Measurements from ENCODE around the gene HAUS3. TPM values are rescaled to one million over a fixed set of nuclear protein-coding genes. Genes with fewer than 3 reads are reported as not detected.
A peak's percentile ranks its signal among the peaks of the same experiment; 100 is the strongest.
"Not testable (repeated sequence)": the region's sequence is repeated elsewhere in the genome, so short reads cannot be mapped to it uniquely, and the experiment has no call there.

HAUS3 gene
- total RNA-seq, 1 donor from 2014 or later: 42.0 TPM

GRCh38 chr4:2276581-2277325 is 34.8 kb upstream of the HAUS3 start:
- DNase-seq (ENCODE audit: low spot score in 2 of 2) (no peak), FAIRE-seq (no peak)

DNA sequence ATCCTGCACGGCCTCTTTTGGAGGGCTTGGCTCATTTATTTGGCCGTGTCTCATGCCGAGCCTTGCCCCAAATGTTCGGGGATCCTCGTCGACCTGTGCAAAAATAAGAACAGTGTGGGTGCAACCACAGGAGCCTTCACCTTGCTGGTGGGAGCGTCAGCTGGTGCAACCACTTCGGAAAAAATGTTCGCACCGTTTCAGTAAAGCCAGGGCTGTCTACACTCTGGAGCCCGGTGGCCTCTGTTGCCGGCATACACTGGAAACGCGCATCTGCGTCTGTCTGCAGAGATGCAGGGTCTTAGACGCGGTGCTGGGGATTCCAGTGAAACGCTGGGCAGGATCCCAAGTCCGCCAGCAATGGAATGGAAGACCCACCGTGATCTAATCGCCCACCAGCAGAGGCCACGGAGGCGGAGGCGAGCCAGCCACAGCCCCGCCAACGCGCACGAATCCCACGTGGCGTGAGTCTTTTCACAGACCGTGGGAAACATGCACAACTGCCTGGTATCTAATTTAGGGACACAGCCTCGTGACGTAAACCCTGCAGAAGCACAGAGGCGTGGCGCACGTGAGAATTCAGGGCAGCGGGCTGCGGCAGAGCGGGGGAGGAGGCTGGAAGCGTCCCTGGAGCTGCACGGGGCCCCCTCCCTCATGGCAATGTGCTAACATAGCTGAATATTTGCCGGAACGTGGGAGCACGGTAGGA is 33.8 kb upstream of the HAUS3 start:
- FAIRE-seq: no peak
- no peak for DNase-seq (ENCODE audit: low spot score in 2 of 2)

GRCh38 chr4:2275044-2275397 is 33.1 kb upstream of the HAUS3 start:
- FAIRE-seq; DNase-seq (ENCODE audit: low spot score in 2 of 2): not testable (repeated sequence)

- DNase-seq (ENCODE audit: low spot score in 2 of 2): no peak
- FAIRE-seq: no peak
These were observed 32.6 kb upstream of the HAUS3 start for GRCh38 chr4:2274320-2275043.

DNA sequence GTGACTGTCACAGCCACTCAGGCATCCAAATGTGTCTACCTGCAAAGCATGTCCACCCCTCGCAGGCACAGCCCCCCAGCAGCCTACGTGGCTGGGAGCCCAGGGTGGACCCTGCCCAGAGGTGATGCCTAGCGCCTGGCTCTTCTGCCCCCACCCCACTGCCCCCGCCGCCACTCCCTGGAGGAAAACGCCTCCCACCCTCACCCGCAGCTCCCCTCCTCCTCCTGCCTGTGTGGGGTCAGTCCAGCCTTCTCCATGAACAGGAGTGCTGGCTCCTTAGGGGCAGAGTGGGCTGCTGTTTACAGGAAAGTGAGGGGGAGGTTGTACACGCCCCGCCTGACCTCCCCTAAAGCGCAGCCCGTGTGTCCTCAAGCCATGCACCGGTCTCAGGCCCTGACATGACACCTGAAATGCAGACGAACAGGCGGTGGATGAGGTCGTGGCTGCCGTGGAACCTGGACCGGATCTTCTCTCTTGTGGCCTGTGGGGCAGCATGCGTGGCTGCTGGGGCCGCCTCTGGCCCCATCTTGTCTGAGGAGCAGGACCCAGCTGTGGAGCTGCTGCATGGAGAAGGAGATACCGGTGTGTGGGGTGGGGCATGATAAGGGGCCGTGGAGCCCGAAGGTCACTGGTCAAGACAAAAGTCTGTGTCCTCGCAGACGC is 31.9 kb upstream of the HAUS3 start:
- DNase-seq (ENCODE audit: low spot score in 2 of 2) (no peak), FAIRE-seq (no peak)

GRCh38 chr4:2273221-2273620 is 31.3 kb upstream of the HAUS3 start:
- FAIRE-seq (no peak), DNase-seq (ENCODE audit: low spot score in 2 of 2) (no peak)

DNA sequence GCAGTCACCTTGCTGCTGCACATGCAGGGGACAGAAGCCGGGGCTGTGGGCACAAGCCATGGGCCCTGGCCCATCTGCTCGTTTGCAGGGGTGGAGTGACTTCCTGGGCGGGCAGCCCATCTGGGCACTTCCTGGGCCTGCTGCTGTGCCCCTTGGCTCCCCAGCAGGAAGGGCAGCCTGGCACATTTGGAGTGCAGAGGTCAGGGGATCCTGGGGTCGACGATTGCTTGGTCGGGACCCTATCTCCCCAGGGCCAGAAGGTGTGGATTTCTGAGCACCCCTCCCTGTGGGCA is 30.9 kb upstream of the HAUS3 start:
- FAIRE-seq: no peak

DNA sequence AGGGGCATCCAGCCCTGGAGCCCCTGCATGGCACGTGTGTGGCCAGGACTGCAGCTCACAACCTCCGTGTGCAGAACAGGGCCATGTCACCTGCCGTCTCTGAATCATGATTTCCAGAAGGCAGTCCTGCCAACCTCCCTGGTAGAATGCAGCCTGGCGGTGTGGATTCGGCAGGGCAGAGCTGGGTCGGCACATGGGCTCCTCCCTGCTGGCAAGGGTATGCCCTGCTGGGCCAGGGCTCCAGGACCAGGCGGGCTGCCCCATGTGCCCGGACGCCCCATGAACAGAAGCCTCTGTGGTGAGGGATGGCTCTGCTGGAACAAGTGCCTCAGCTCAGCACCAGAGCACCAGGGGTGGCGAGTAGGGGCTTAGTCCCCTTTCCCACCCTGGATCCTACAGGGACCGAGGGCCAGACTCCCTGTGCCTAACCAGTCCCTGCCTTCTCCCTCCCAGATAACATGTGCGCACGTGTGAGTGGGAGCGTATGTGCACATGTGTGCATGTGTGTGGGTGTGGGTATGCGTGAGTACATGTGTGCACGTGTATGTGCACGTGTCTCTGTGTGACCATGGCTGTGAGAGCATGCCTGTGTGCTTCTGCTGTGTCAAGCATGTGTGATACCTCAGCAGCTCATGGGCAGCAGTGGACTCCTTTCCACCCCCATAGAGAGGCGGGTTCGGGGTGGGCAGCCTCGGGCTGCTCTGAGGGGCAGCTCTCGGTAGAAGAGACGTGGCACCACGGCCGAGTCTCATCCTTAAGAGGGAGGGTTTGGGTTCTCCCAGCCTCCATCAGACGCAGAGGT is 30.3 kb upstream of the HAUS3 start:
- FAIRE-seq: no peak
- no peak for DNase-seq (ENCODE audit: low spot score in 2 of 2)

More for the DNA sequence above, 30.9 kb upstream of the HAUS3 start:
- no peak for DNase-seq (ENCODE audit: low spot score in 2 of 2)

GRCh38 chr4:2271279-2272025 is 29.5 kb upstream of the HAUS3 start:
- DNase-seq (ENCODE audit: low spot score in 2 of 2) (no peak), FAIRE-seq (no peak)

DNA sequence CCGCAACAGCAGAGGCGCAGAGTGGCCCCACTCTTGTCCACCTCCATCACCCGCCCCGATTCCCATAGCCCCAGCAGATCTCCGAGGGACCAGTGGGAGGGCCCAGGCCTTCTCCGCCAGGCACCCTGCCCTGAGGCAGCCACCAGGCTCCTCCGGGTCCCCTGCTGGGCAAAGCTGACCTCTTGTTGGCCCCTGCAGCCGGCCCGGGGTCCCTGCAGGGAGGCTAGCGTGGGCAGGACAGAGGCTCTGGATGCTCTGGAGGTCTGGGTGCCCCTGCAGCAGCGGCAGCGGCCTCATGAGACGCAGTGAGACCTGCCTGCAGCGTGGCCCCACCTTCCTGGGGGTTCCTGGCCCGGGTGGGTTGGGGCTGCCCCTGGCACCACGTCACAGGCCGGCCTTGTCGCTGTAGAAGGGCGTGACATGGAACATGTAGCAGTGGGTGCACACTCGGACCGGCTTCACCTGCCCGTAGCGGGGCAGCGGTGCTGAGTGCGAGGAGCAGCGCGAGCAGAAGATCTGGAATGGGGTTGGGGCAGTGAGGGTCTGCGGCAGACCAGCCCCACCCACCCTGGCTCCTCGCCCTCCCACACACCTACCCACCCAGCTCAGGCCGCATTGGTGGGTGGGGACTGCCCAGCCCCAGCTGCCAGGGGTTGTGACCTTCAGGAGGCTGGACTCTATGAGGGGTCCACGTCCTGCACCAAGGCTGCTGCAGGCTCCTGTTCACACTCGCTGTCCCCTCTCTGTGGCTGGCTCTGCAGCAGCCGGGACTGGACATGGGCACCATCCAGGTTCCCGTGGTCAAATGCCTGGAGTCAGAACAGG is 28.6 kb upstream of the HAUS3 start:
- FAIRE-seq (no peak), DNase-seq (ENCODE audit: low spot score in 2 of 2) (no peak)

- FAIRE-seq (no peak), DNase-seq (ENCODE audit: low spot score in 2 of 2) (no peak)
These were observed 27.8 kb upstream of the HAUS3 start for GRCh38 chr4:2269618-2270163.

GRCh38 chr4:2269206-2269531 is 27.2 kb upstream of the HAUS3 start:
- DNase-seq (ENCODE audit: low spot score in 2 of 2) (no peak), FAIRE-seq (no peak)

- DNase-seq (ENCODE audit: low spot score in 2 of 2) (no peak), FAIRE-seq (no peak)
These were observed 26.7 kb upstream of the HAUS3 start for GRCh38 chr4:2268357-2269205.

GRCh38 chr4:2267841-2268240 is 25.9 kb upstream of the HAUS3 start:
- DNase-seq (ENCODE audit: low spot score in 2 of 2) (no peak), FAIRE-seq (no peak)

DNA sequence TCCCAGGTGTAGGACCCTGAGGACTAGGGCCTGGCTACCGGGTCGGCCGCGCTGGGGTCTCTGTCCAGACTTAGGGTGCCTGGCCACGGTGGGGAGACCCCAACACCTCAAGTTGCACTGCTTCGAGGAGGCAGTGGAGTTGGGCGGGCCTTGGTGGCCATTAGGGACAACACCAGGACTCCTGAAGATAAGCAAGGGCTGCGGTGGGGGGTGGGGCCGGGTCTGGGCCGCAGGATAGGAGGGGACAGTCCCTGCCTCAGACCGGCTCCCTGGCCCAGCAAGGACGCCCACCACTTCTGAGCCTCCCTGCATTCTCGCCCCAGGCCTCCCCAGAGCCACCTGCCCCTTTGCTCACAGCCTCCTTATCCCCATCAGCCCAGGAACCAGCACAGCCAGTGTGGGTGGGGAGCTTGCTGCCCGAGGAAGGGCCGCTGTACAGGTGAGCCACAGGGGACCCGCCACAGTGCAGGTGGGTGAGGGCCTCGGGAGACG is 25.4 kb upstream of the HAUS3 start:
- DNase-seq (ENCODE audit: low spot score in 2 of 2) (no peak), FAIRE-seq (no peak)

DNA sequence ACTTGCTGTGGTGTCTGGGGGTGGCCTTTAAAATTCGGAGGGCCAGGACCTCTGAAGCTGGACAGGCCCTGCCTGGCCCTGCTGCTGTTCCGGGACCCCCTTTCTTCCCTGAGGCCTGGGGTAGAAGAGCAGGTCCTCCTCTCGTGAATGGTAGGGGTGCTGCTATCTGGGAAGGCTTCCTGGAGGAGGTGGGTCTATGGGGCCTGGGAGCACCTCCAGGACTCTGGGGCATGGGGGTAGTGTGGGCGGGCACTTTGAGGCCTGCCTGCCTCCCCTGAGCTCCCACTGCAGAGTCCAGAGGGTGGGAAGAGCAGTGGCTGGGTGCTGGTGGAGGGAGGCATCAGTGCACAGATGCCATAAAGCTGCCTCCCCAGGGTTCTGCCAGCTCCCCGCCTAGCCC is 24.9 kb upstream of the HAUS3 start:
- FAIRE-seq (no peak), DNase-seq (ENCODE audit: low spot score in 2 of 2) (no peak)

DNA sequence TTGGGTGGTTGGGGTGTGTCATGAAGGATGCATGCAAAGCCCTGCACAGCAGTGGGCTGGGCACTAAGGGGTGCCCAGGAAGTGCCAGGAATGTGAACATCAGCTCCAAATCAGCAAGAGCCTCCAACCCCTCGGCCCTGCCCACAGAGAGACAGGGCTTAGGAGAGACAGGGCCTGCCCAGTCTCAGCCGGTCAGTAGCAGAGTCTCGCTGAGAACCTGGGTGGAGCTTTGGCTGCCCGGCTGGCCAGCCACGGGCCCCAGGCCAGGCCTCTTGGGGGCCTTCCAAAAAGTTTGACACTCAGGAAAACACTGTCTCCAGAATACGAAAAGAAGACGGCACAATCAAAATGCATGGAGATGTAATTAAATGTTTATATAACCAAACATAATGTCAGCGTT is 24.3 kb upstream of the HAUS3 start:
- DNase-seq (ENCODE audit: low spot score in 2 of 2) (peak; percentile 61 to 79), FAIRE-seq (no peak)
